ENCODE results near the gene NUDT2. TPM values are rescaled to one million over a fixed set of nuclear protein-coding genes. Genes with fewer than 3 reads are reported as not detected.
"Not testable (repeated sequence)": the region's sequence is repeated elsewhere in the genome, so short reads cannot be mapped to it uniquely, and the experiment has no call there.

The NUDT2 gene
- total RNA-seq, 2 experiments from 2014 or later, result 4.5 to 7.2 TPM

DNA sequence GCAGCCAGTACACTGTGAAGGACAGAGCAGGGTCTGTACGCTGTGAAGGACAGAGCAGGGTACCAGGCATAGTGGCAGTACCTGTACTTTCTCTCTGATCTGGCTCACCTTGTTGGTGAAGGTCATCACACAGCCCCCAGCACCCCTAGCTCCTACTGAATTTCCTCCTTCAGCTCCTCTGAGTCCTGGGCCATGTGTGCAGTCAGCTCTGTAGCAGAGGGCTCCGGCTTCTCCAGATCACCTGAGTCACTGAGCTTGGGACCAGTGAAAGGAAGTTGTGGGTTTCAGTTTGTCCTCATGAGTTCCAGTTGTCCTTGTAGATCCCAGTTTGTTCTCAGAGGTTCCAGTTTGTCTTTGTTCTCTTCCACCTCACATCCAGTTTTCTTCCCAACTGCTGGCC lies 5.5 kb downstream of the NUDT2 start:
- H3K27me3 Mint-ChIP-seq, result no peaks in the 10 kb centered on the region
- ATAC-seq (ENCODE audit: poor library complexity) (no peak), DNase-seq (no peak)
- H3K4me3 ChIP-seq (ENCODE audit: low read length), result no peak overlapping the region
- H3K9me3 Mint-ChIP-seq, result no peaks in the 10 kb centered on the region
- H3K4me1 ChIP-seq (ENCODE audit: insufficient read depth, low read length), result peaks cover 9% of the 10 kb centered on the region
- no peaks in the 10 kb centered on the region for H3K27me3 ChIP-seq (ENCODE audit: control insufficient read depth in 1 of 2, insufficient read depth in 2 of 2, low read length in 2 of 2)
- ChIA-PET CTCF (interaction anchor here (0.6 to 1.8 kb wide), 2 partner anchors 14 to 44 kb away, joined by 3 to 6 read pairs; no protein-coding TSS in a partner anchor), POLR2A (no interaction called here)
- peaks cover 42% of the 10 kb centered on the region for H3K36me3 Mint-ChIP-seq (ENCODE audit: low read depth)
- no peaks in the 10 kb centered on the region for H3K9me3 ChIP-seq (ENCODE audit: control insufficient read depth in 1 of 2, insufficient read depth in 1 of 2, low read length in 2 of 2)
- no peak overlapping the region for H3K27ac Mint-ChIP-seq
- no peak overlapping the region for H3K27ac ChIP-seq (ENCODE audit: low read depth in 1 of 2, low read length in 2 of 2)
- intact Hi-C loops (cut with DNase I, micrococcal nuclease), result loop anchor here (5.0 kb wide), 2 partner anchors 257 to 277 kb away; partner anchors contain the start of gene RPP25L (in 1 of the 2)
- peaks cover 30% of the 10 kb centered on the region for H3K4me1 Mint-ChIP-seq (ENCODE audit: low read depth)
- TF ChIP-seq, protein P1, sequence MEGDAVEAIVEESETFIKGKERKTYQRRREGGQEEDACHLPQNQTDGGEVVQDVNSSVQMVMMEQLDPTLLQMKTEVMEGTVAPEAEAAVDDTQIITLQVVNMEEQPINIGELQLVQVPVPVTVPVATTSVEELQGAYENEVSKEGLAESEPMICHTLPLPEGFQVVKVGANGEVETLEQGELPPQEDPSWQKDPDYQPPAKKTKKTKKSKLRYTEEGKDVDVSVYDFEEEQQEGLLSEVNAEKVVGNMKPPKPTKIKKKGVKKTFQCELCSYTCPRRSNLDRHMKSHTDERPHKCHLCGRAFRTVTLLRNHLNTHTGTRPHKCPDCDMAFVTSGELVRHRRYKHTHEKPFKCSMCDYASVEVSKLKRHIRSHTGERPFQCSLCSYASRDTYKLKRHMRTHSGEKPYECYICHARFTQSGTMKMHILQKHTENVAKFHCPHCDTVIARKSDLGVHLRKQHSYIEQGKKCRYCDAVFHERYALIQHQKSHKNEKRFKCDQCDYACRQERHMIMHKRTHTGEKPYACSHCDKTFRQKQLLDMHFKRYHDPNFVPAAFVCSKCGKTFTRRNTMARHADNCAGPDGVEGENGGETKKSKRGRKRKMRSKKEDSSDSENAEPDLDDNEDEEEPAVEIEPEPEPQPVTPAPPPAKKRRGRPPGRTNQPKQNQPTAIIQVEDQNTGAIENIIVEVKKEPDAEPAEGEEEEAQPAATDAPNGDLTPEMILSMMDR (IDR thresholded peaks at IDR 0.05), result no peak
- peaks cover 24% of the 10 kb centered on the region for H3K36me3 ChIP-seq (ENCODE audit: insufficient read depth, low read length)
- H3K4me3 Mint-ChIP-seq, result no peak overlapping the region

DNA sequence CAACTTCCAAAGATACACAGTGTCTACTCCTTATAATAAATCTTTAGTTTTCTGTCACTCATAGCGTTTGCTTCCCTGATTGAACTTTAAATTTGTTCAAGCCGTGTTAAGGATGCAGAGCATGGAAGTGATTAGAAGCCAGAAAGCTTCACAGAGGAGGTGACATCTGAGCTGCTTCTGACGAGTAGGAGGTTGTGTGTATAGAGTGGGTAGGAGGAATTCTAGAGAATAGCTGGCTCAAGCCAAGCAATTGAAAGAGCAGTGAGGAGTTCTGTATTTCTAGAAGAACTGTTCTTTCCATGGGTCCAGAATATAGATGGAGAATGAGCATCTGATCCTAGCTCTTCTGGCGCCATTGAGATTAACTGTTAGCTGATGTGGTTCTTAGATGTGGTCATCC lies 6.0 kb downstream of the NUDT2 start:
- CTCF ChIA-PET, result interaction anchor here (0.6 kb wide), 1 partner anchor 15 kb away, joined by 3 read pairs; no protein-coding TSS in a partner anchor

DNA sequence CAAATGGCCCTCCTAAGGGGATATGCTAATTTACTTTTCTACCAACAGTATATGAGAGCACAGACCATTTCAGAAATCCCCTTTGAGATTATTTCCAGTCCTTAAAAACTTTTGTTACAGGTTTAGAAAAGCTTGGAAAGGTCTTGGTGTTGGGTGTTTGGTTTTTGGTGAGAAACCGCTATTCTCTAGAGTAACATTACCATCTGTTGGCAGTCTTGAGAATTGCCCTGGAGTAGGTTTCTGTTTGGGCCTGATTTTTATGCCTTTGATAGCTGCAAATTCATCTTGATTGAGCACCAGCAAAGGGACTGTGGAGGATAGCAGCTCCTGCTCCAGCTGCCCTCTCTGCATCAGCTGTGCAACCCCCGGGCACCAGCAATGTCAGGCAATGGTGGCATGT lies 8.0 kb downstream of the NUDT2 start:
- Mint-ChIP-seq H3K4me1 (ENCODE audit: low read depth) (peaks cover 11% of the 10 kb centered on the region), H3K27me3 (no peaks in the 10 kb centered on the region), H3K4me3 (no peak overlapping the region), H3K36me3 (ENCODE audit: low read depth) (peaks cover 60% of the 10 kb centered on the region), H3K27ac (no peak overlapping the region), H3K9me3 (no peaks in the 10 kb centered on the region)
- no peak overlapping the region for H3K4me3 ChIP-seq (ENCODE audit: low read length)
- ATAC-seq (ENCODE audit: poor library complexity) (no peak), DNase-seq (no peak)
- H3K4me1 ChIP-seq (ENCODE audit: insufficient read depth, low read length), result no peaks in the 10 kb centered on the region
- TF ChIP-seq, protein P1 (IDR thresholded peaks at IDR 0.05), result no peak
- H3K36me3 ChIP-seq (ENCODE audit: insufficient read depth, low read length), result peaks cover 41% of the 10 kb centered on the region
- H3K27me3 ChIP-seq (ENCODE audit: control insufficient read depth in 1 of 2, insufficient read depth in 2 of 2, low read length in 2 of 2), result no peaks in the 10 kb centered on the region
- CTCF ChIA-PET, result no interaction called here
- no peak overlapping the region for H3K27ac ChIP-seq (ENCODE audit: low read depth in 1 of 2, low read length in 2 of 2)
- no peaks in the 10 kb centered on the region for H3K9me3 ChIP-seq (ENCODE audit: control insufficient read depth in 1 of 2, insufficient read depth in 1 of 2, low read length in 2 of 2)
- intact Hi-C loops (cut with DNase I, micrococcal nuclease), result no loop called here
- POLR2A ChIA-PET, result no interaction called here

More for the DNA sequence above, 6.0 kb downstream of the NUDT2 start:
- Mint-ChIP-seq H3K27me3 (no peaks in the 10 kb centered on the region), H3K9me3 (no peaks in the 10 kb centered on the region), H3K27ac (no peak overlapping the region), H3K4me3 (no peak overlapping the region), H3K36me3 (ENCODE audit: low read depth) (peaks cover 47% of the 10 kb centered on the region), H3K4me1 (ENCODE audit: low read depth) (peaks cover 26% of the 10 kb centered on the region)
- POLR2A ChIA-PET, result no interaction called here
- no peaks in the 10 kb centered on the region for H3K27me3 ChIP-seq (ENCODE audit: control insufficient read depth in 1 of 2, insufficient read depth in 2 of 2, low read length in 2 of 2)
- no peaks in the 10 kb centered on the region for H3K9me3 ChIP-seq (ENCODE audit: control insufficient read depth in 1 of 2, insufficient read depth in 1 of 2, low read length in 2 of 2)
- no peak overlapping the region for H3K4me3 ChIP-seq (ENCODE audit: low read length)
- TF ChIP-seq, protein P1 (IDR thresholded peaks at IDR 0.05), result no peak
- peaks cover 5% of the 10 kb centered on the region for H3K4me1 ChIP-seq (ENCODE audit: insufficient read depth, low read length)
- ATAC-seq (ENCODE audit: poor library complexity) (no peak), DNase-seq (no peak)
- H3K36me3 ChIP-seq (ENCODE audit: insufficient read depth, low read length), result peaks cover 28% of the 10 kb centered on the region
- intact Hi-C loops (cut with DNase I, micrococcal nuclease), result no loop called here
- H3K27ac ChIP-seq (ENCODE audit: low read depth in 1 of 2, low read length in 2 of 2), result no peak overlapping the region

DNA sequence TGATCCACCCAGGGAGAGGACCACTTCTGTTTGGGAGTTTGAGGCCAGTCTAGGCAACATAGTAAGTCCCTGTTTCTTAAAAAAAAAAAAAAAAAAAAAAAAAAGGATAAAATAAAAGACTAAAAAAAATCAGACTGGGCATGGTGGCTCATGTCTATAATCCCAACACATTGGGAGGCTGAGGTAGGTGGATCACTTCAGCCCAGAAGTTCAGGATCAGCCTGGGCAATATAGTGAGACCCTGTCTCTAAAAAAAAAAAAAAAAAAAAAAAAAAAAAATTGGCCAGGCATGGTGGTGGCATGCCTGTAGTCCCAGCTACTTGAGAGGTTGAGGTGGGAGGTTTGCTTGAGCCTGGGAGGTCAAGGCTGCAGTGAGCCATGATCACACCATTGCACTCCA lies 8.7 kb downstream of the NUDT2 start:
- peaks cover 45% of the 10 kb centered on the region for H3K36me3 ChIP-seq (ENCODE audit: insufficient read depth, low read length)
- H3K27me3 ChIP-seq (ENCODE audit: control insufficient read depth in 1 of 2, insufficient read depth in 2 of 2, low read length in 2 of 2); H3K4me3 Mint-ChIP-seq; H3K4me1 ChIP-seq (ENCODE audit: insufficient read depth, low read length); H3K4me3 ChIP-seq (ENCODE audit: low read length); H3K4me1 Mint-ChIP-seq (ENCODE audit: low read depth); H3K9me3 Mint-ChIP-seq; CTCF ChIA-PET; H3K9me3 ChIP-seq (ENCODE audit: control insufficient read depth in 1 of 2, insufficient read depth in 1 of 2, low read length in 2 of 2); DNase-seq; POLR2A ChIA-PET; H3K27ac ChIP-seq (ENCODE audit: low read depth in 1 of 2, low read length in 2 of 2); intact Hi-C loops (cut with DNase I, micrococcal nuclease); H3K27me3 Mint-ChIP-seq; ATAC-seq (ENCODE audit: poor library complexity); H3K27ac Mint-ChIP-seq: not testable (repeated sequence)
- H3K36me3 Mint-ChIP-seq (ENCODE audit: low read depth), result peaks cover 63% of the 10 kb centered on the region
